Left hindlimb (tissue), 1 donor: ENCODE results near the gene COPZ1.
"Not testable (repeated sequence)": the region's sequence is repeated elsewhere in the genome, so short reads cannot be mapped to it uniquely, and the experiment has no call there.

Experiments
- DNase-seq: peaks from one replicate; pipeline ENCODE4 v3.0.0-alpha.2; 2018

The COPZ1 gene

GRCh38 chr12:54337280-54337842 lies 12.4 kb downstream of the COPZ1 start:
- no peak for DNase-seq

GRCh38 chr12:54337854-54338650 lies 13.1 kb downstream of the COPZ1 start:
- no peak for DNase-seq

- no peak for DNase-seq
Observed at GRCh38 chr12:54338698-54339296, 13.9 kb downstream of the COPZ1 start.

GRCh38 chr12:54340846-54341245 lies 15.9 kb downstream of the COPZ1 start:
- no peak for DNase-seq

GRCh38 chr12:54341378-54342300 lies 16.7 kb downstream of the COPZ1 start:
- DNase-seq = no peak

- DNase-seq = no peak
Observed at GRCh38 chr12:54349036-54349435, 24.1 kb downstream of the COPZ1 start.

- no peak for DNase-seq
Observed at GRCh38 chr12:54349679-54350078, 24.7 kb downstream of the COPZ1 start.

- no peak for DNase-seq
Observed at GRCh38 chr12:54350743-54351142, 25.8 kb downstream of the COPZ1 start.

GRCh38 chr12:54351341-54351740 lies 26.4 kb downstream of the COPZ1 start:
- DNase-seq = no peak

GRCh38 chr12:54352022-54352531 lies 27.1 kb downstream of the COPZ1 start:
- peak; percentile 86 for DNase-seq

- DNase-seq = peak; percentile 79
Observed at GRCh38 chr12:54352891-54353874, 28.3 kb downstream of the COPZ1 start.

- DNase-seq = not testable (repeated sequence)
Observed at GRCh38 chr12:54354271-54354670, 29.3 kb downstream of the COPZ1 start.

- DNase-seq = no peak
Observed at GRCh38 chr12:54355104-54355815, 30.3 kb downstream of the COPZ1 start.

- no peak for DNase-seq
Observed at GRCh38 chr12:54356228-54356627, 31.3 kb downstream of the COPZ1 start.

- DNase-seq = no peak
Observed at GRCh38 chr12:54356951-54357356, 32.0 kb downstream of the COPZ1 start.

GRCh38 chr12:54357506-54358190 lies 32.7 kb downstream of the COPZ1 start:
- DNase-seq = no peak

GRCh38 chr12:54358191-54358944 lies 33.4 kb downstream of the COPZ1 start:
- DNase-seq = no peak

- peak; percentile 98 for DNase-seq
Observed at GRCh38 chr12:54358945-54359761, 34.2 kb downstream of the COPZ1 start.
